CD4-positive, alpha-beta T cell (primary cell): ENCODE data around the gene AGXT. TPM values are rescaled to one million over a fixed set of nuclear protein-coding genes. Genes with fewer than 3 reads are reported as not detected.

Source experiments
- ATAC-seq: fragments of 200-7000 bp; cut with Tn5 transposase; one replicate; pipeline ENCODE4 v1.10.0; 2022; ENCODE audit warnings: mild to moderate bottlenecking; ENCODE audit not compliant: poor library complexity
- CTCF ChIA-PET: fragments of 350-600 bp; sonication (Branson Sonifier 250); formaldehyde crosslinking; loops from one replicate; lab custom pipeline; 2021; ENCODE audit warnings: antibody characterized with exemption, inconsistent platforms; lab: Charles Lee
- POLR2A ChIA-PET: fragments of 350-600 bp; sonication (Branson Sonifier 250); formaldehyde crosslinking; loops from one replicate; lab custom pipeline; 2021; ENCODE audit warnings: antibody characterized with exemption, inconsistent platforms; lab: Charles Lee
- DNase-seq, 14 experiments: peaks; one replicate each; pipeline ENCODE4 v3.0.0-alpha.2; 2013 to 2020; ENCODE audit warnings: mixed read lengths in 2 of 14
- H3K27ac ChIP-seq, 2 donors: one replicate each; pipeline versions ENCODE4 v1.5.1 to v1.7.0; 2013; ENCODE audit warnings: low read length in 2 of 2, low read depth in 1 of 2, mild to moderate bottlenecking in 1 of 2
- H3K27me3 ChIP-seq, 2 experiments: 1 replicate in 1 of 2; 2 replicates in 1 of 2; pipeline versions ENCODE4 v1.6.1 to v1.7.0; 2013; ENCODE audit warnings: low read length in 2 of 2, control low read depth in 1 of 2, mild to moderate bottlenecking in 1 of 2, moderate library complexity in 1 of 2; ENCODE audit not compliant: insufficient read depth in 2 of 2, control insufficient read depth in 1 of 2
- H3K36me3 ChIP-seq: one replicate; pipeline ENCODE4 v1.6.1; 2013; ENCODE audit warnings: low read length, control low read depth; ENCODE audit not compliant: insufficient read depth
- H3K4me1 ChIP-seq: one replicate; pipeline ENCODE4 v1.6.1; 2013; ENCODE audit warnings: low read length, control low read depth; ENCODE audit not compliant: insufficient read depth
- H3K4me3 ChIP-seq: one replicate; pipeline ENCODE4 v1.5.1; 2013; ENCODE audit warnings: mild to moderate bottlenecking, low read length, moderate library complexity
- H3K9me3 ChIP-seq, 2 experiments: 1 replicate in 1 of 2; 2 replicates in 1 of 2; pipeline versions ENCODE4 v1.6.1 to v1.7.0; 2013; ENCODE audit warnings: low read length in 2 of 2, mild to moderate bottlenecking in 2 of 2, control low read depth in 1 of 2, moderate library complexity in 1 of 2; ENCODE audit not compliant: control insufficient read depth in 1 of 2, insufficient read depth in 1 of 2
- H3K27ac Mint-ChIP-seq: one replicate; pipeline ENCODE4 v1.8.0; 2020; ENCODE audit warnings: mixed read lengths
- H3K27me3 Mint-ChIP-seq: one replicate; pipeline ENCODE4 v1.8.0; 2021; ENCODE audit warnings: mixed read lengths
- H3K36me3 Mint-ChIP-seq: one replicate; pipeline ENCODE4 v1.8.0; 2021; ENCODE audit warnings: low read depth, mixed read lengths
- H3K4me1 Mint-ChIP-seq: one replicate; pipeline ENCODE4 v1.8.0; 2021; ENCODE audit warnings: low read depth, mixed read lengths
- H3K4me3 Mint-ChIP-seq: one replicate; pipeline ENCODE4 v1.8.0; 2020; ENCODE audit warnings: mild to moderate bottlenecking, mixed read lengths
- H3K9me3 Mint-ChIP-seq: one replicate; pipeline ENCODE4 v1.8.0; 2020; ENCODE audit warnings: mixed read lengths
- CTCF ChIP-seq: fragments of 200-600 bp; IDR thresholded peaks from one replicate; pipeline ENCODE4 v1.8.0; 2022; ENCODE audit warnings: antibody characterized with exemption, mild to moderate bottlenecking
- intact Hi-C, 2 experiments: fragments of 100-400 bp; cut with DNase I in 1 of 2; cut with micrococcal nuclease in 1 of 2; formaldehyde crosslinking; loops; one replicate each; pipeline versions ENCODE4 v1.15.1 to v1.9.0; 2023 to 2025; cut with DNase I, micrococcal nuclease
- total RNA-seq, 174 experiments: library from RNA in 2 of 174; stranded (reverse) in 2 of 174; gene quantifications; one replicate each; pipeline ENCODE4 v1.2.3 and lab custom pipeline; 2021 to 2026

Gene AGXT
- total RNA-seq, 2 experiments from 2014 or later = not detected

- Mint-ChIP-seq H3K4me3 (no peak overlapping the region), H3K27me3 (peaks cover 3% of the 10 kb centered on the region), H3K4me1 (no peaks in the 10 kb centered on the region), H3K9me3 (no peaks in the 10 kb centered on the region), H3K36me3 (no peaks in the 10 kb centered on the region), H3K27ac (no peak overlapping the region)
- H3K27me3 ChIP-seq = no peaks in the 10 kb centered on the region
- ChIA-PET CTCF (no interaction called here), POLR2A (no interaction called here)
- DNase-seq (peak in 1 of 14 experiments; percentile 10), ATAC-seq (no peak)
- H3K36me3 ChIP-seq = no peaks in the 10 kb centered on the region
- intact Hi-C loops = loop anchor here (2.0 to 5.0 kb wide), 4 partner anchors 300 to 1025 kb away; partner anchors contain the start of genes D2HGDH (in 2 of the 2) and PPP1R7 (in 1 of the 2)
- peaks cover 0 to 24% of the 10 kb centered on the region in 2 experiments for H3K9me3 ChIP-seq
- H3K27ac ChIP-seq = no peak overlapping the region
- no peak for TF ChIP-seq CTCF
- H3K4me1 ChIP-seq = no peaks in the 10 kb centered on the region
- H3K4me3 ChIP-seq = no peak overlapping the region
These were observed 15.8 kb upstream of the AGXT start for GRCh38 chr2:240852671-240853314.

GRCh38 chr2:240855670-240856069 is 13.0 kb upstream of the AGXT start:
- DNase-seq (no peak), ATAC-seq (no peak)
- Mint-ChIP-seq H3K4me1 (no peaks in the 10 kb centered on the region), H3K9me3 (no peaks in the 10 kb centered on the region), H3K27me3 (peaks cover 3% of the 10 kb centered on the region), H3K27ac (no peak overlapping the region), H3K4me3 (no peak overlapping the region), H3K36me3 (no peaks in the 10 kb centered on the region)
- ChIA-PET POLR2A (no interaction called here), CTCF (no interaction called here)
- Histone ChIP-seq H3K4me3 (no peak overlapping the region), H3K27ac (no peak overlapping the region), H3K27me3 (no peaks in the 10 kb centered on the region), H3K36me3 (no peaks in the 10 kb centered on the region), H3K9me3 (peaks cover 0 to 24% of the 10 kb centered on the region in 2 experiments), H3K4me1 (no peaks in the 10 kb centered on the region)
- intact Hi-C loops = no loop called here
- TF ChIP-seq CTCF = no peak

GRCh38 chr2:240856151-240856980 is 12.3 kb upstream of the AGXT start:
- Mint-ChIP-seq H3K36me3 (no peaks in the 10 kb centered on the region), H3K27ac (no peak overlapping the region), H3K9me3 (no peaks in the 10 kb centered on the region), H3K4me1 (no peaks in the 10 kb centered on the region), H3K27me3 (no peaks in the 10 kb centered on the region), H3K4me3 (no peak overlapping the region)
- ChIA-PET CTCF (no interaction called here), POLR2A (no interaction called here)
- H3K4me3 ChIP-seq = no peak overlapping the region
- no peak for TF ChIP-seq CTCF
- H3K27me3 ChIP-seq = no peaks in the 10 kb centered on the region
- no peaks in the 10 kb centered on the region for H3K36me3 ChIP-seq
- no peaks in the 10 kb centered on the region for H3K4me1 ChIP-seq
- ATAC-seq (no peak), DNase-seq (peak in 1 of 14 experiments; percentile 25)
- H3K9me3 ChIP-seq = peaks cover 0 to 24% of the 10 kb centered on the region in 2 experiments
- intact Hi-C loops = no loop called here
- no peak overlapping the region for H3K27ac ChIP-seq
